AG10803 (cell line): ENCODE results near the gene SUSD4.

Experiments used
- DNase-seq: peaks from one replicate; pipeline ENCODE4 v3.0.0; 2010; ENCODE audit warnings: low read depth
- H3K4me3 ChIP-seq: 2 replicates; pipeline ENCODE4 v1.5.1; 2011; ENCODE audit warnings: mild to moderate bottlenecking, low read length, control low read depth
- CTCF ChIP-seq: conservative IDR thresholded peaks from 2 replicates; pipeline ENCODE4 v1.5.1; 2011; ENCODE audit warnings: mild to moderate bottlenecking, low read length, control low read depth, inconsistent platforms

The SUSD4 gene

GRCh38 chr1:223216531-223217205 lies 147.3 kb downstream of the SUSD4 start:
- H3K4me3 ChIP-seq, result no peak overlapping the region
- TF ChIP-seq CTCF, result no peak
- no peak for DNase-seq

- TF ChIP-seq CTCF, result no peak
- no peak for DNase-seq
- H3K4me3 ChIP-seq, result no peak overlapping the region
Observed at GRCh38 chr1:223216074-223216473, 147.9 kb downstream of the SUSD4 start.

- TF ChIP-seq CTCF, result no peak
- no peak for DNase-seq
- H3K4me3 ChIP-seq, result no peak overlapping the region
Observed at GRCh38 chr1:223215026-223215425, 148.9 kb downstream of the SUSD4 start.

- DNase-seq, result no peak
- no peak overlapping the region for H3K4me3 ChIP-seq
- TF ChIP-seq CTCF, result no peak
Observed at GRCh38 chr1:223214261-223214807, 149.6 kb downstream of the SUSD4 start.

GRCh38 chr1:223212441-223212840 lies 151.5 kb downstream of the SUSD4 start:
- no peak overlapping the region for H3K4me3 ChIP-seq
- DNase-seq, result no peak
- no peak for TF ChIP-seq CTCF

- no peak for DNase-seq
- no peak for TF ChIP-seq CTCF
Observed at GRCh38 chr1:223211323-223211985, 152.5 kb downstream of the SUSD4 start.

GRCh38 chr1:223210788-223211120 lies 153.2 kb downstream of the SUSD4 start:
- no peak for TF ChIP-seq CTCF
- no peak for DNase-seq

More at GRCh38 chr1:223211323-223211985, 152.5 kb downstream of the SUSD4 start:
- H3K4me3 ChIP-seq, result no peak overlapping the region

More at GRCh38 chr1:223210788-223211120, 153.2 kb downstream of the SUSD4 start:
- H3K4me3 ChIP-seq, result no peak overlapping the region
